Hippocampal formation (tissue), 2 donors: ENCODE data around the gene MAP4K2.
"Not testable (repeated sequence)": the region's sequence is repeated elsewhere in the genome, so short reads cannot be mapped to it uniquely, and the experiment has no call there.

Source experiments
- DNase-seq, 2 donors: peaks; one replicate each; lab custom pipeline; 2025; lab: John Stamatoyannopoulos, UW

Gene MAP4K2

DNA sequence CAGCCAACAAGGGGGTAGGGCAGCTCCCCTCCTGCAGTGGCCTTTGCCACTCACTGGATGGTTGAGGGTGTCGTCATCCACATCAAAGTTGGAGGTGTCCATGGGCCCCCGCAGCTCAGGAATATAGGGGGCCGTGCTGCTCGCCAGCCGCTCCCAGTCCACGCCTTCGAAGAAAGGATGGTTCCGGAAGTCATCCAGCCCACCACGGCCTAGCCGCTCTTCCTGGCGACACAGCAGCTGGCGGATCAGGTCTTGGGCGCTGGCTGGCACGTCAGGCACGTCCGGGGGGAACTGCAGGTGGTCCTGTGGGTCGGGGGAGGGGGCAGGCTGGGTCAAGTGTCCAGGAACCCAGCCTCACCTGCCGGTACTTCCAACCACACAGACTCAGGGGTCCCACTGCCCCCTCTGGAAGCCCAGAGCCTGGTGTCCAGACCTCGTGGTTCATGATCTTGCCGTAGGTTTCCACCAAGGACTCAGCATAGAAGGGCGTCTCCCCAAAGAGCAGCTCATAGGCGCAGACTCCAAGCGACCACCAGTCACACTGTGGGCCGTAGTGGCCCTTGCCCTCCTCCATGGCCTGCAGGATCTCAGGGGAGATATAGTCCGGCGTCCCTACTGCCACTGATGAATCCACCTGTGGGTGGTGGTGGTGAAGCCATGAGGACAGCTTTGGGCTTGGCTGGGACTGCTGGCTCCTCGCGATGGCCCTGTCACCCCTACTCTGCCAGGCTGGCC is 35.8 kb upstream of the MAP4K2 start:
- no peak for DNase-seq

DNA sequence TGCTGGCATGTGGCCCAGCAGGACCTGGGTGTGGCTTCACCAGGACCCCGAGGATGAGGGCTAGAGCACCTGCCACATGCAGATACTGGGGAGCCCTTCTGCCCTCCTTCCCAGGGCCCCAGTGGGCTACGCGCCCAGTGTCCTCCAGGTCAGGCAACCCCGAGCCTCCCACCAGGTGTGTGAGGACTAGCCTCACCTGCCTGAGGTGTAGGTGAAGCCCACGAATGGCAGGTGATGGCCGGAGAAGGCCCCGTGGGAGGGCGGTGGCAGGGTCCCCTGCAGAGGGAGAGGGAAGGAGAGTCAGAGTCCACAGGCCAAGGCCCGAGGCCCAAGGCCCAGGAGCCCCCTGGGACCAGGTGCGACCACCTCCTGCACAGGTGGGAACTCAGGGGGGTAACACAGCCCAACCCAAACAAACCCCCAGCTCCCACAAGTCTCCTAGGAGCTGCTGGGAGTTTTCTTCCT is 34.9 kb upstream of the MAP4K2 start:
- DNase-seq: no peak

DNA sequence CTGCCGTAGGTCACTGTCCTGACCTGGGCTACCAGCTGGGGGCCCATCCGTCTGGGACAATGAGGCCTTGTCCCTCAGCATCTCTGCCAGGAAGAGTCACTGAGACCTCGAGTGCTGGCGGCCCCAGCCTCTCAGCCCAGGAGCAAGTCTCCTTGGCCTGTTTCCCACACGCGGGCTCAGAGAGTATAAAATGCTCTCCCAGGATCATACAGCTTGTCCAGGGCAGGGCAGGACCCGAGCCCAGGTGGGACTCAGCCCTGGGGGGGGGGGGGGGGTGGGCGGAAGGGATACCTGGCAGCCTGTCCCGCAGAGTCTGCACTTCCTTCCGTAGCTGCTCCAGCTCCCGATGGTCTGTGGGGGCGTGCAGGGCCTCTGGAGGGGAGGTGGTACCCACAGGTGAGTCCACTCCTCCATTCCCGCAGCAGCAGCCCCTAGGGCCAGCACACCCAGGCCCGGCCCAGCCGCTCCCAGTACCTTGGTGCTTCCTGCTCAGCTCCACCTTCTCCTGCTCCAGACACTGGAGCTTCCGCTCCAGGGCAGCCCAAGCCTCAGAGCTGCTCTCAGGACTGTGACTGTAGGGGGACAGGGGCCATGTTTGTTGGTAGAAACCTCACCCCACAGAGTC is 33.5 kb upstream of the MAP4K2 start:
- no peak for DNase-seq

DNA sequence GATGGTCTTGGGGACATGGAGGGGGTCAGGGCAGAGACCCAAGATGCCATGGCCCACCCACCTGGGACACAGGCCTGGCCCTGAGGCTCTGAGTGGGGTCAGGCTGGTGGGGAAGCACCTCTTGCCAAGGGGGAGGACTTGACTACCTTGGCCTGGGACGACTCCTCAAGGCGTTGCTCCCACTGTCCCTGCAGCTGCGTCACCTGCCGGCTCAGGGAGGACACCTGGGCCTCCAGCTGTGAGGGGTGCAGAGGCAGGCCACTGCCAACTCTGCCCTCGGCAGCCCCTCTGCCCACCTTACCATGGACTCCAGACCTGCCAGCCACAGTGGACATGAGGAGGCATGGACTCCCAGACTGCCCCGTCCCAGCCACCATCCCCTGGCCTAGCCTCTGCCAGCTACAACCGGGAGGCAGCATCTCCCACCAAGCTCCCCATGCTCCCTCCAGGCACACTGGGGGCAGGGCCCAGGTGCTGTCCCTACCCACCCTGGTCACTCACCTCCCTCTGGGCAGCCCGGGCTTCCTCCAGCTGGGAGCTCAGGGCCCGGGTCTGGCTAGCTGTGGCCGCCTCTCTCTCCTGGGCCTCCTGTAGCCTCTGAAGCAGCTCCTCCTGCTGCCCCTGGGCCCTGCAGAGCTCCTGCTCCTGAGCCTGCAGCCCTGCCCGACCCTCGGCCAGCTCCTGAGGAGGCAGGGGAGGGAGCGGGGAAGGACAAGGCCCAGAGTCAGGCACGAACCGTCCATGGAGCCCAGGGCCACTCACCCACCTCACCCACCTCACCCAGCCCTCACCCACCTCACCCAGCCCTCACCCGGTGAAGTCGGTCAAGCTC is 32.8 kb upstream of the MAP4K2 start:
- DNase-seq: no peak

DNA sequence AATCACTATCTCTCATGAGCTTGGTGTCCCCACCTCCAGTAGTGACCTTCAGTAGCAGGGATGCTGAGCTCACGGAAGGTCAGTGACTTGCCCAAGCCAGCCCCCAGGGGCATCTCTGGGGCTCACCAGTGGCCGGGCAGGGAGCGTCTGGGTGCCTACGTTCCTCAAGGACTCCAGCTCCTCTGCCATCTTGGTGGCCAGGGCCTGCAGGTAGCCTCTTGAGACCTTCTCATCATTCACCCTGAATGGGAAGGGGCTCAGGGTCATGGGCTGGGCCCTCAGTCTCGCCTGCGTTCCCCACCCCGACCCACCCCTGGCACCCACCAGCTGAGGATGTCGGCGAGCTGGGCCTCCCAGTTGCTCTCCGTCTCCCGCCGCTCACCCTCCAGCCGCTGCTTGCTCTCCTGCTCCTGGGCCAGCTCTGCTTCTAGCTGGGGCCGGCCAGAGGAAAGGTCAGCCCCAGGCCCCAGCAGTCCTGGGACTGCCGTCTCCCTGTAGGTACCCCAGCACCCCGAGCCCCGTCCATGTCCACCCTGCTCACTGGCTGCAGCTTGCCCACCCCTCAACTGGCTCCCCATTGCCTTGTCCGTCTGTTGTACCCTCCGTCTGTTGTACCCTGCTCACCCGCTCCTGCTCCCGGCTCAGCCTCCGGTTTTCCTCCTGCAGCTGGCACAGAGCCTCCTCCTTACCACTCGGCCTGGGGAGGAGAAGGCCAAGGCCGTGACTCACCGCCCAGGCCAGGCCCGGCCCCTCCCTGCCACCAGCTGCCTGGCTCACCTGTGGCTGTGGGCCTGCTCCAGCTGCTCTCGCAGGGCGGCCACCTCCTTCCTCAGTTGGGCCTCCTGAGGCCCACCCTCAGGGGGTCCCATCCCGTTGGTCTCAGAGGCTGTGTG is 32.0 kb upstream of the MAP4K2 start:
- no peak for DNase-seq

DNA sequence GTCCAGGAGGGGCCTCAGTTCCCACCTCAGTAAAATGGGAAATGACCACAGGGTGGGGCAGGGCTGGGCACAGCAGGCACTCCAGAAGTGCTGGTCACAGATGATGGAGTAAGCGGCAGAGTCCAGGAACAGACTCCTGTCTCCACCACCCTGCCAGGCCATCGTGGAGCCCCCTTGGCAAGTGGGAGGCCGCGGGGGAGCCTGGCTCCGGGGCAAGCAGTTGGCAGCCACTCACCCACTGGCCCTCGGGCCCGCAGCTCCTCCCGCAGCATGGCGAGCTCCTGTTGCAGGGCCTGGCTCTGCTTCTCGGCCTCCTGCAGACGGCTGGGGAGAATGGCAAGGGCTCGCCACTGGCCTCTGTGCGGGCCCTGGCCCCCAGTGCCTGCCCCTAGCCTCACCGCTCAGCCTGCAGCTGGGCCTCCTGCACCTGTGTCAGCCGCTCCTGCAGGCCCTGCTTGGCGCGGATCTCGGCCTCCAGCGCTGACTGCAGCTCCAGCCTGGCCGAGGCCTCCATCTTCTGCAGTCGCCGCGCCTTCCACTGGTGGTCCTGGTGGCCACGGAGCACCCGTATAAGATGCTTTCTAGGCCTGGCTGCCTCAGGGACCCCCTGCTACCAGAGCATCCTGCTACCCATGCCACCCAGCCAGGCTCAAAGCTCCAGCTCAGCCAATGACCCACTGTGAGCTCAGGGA is 31.2 kb upstream of the MAP4K2 start:
- no peak for DNase-seq

DNA sequence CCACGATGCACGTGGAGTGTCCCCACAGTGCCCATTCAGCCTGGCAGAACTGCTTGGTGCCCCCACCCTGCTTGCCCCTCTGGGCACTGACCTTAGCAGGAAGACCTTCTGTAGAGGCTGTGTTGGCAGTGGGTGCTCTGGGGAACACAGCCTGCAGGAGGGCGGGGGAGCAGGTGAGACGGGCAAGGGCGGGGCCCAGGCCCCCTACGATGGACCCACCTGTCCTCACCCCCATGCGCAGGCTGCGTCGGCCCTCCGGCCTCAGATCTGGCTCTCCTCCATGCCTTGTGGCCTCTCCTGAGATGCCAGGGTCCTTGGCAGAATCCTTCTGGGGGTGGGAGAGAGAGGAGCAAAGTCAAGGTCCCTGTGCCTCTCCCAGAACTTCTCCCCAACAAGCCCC is 30.5 kb upstream of the MAP4K2 start:
- no peak for DNase-seq

DNA sequence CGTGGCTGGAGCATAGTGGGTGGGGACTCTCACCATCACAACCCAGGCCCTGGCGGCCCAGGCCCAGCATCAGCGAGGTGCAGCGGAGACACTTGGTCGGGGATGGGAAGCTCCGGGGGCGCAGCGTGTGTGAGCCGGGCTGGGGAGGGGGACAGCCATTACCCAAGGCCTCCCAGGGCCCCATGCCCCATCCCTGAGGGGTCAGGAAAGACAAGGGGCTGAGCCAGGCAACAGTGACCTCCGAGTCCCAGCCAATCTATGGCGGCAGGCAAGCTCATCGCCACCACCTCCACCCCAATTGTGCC is 30.1 kb upstream of the MAP4K2 start:
- no peak for DNase-seq

DNA sequence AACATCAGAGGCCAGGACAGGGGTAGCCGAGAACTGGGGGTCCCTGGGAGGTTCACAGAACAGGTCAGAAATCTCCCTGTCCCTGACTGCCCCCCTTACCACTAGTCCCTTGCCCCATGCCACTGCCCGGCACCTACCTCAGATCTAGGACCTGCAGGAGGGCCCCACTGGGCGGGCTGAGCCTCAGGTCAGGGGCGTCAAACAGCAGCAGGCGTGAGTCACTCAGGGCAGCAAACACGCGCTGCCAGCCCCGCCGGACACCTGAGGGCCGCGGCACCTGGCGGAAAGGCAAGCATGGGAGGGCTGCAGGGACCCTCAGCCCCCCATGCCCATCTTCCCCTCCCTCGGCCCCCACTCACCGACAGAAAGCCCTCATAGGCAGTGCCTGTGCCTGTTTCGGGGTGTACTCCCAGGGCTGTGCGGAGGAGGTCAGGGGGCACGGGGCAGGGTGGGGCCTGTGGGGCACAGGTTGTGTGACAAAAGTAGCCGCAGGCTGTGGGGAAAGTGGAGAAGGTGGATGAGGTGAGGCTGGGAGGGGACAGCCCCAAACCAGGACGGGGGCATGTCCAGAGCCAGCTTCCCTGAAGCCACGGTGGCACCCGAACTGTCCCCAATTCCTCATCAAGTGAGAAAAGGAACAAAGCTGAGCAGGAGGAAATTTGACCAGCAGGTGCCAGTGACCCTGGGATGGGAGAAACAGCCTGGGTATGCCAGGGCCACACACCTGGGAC is 29.6 kb upstream of the MAP4K2 start:
- no peak for DNase-seq

DNA sequence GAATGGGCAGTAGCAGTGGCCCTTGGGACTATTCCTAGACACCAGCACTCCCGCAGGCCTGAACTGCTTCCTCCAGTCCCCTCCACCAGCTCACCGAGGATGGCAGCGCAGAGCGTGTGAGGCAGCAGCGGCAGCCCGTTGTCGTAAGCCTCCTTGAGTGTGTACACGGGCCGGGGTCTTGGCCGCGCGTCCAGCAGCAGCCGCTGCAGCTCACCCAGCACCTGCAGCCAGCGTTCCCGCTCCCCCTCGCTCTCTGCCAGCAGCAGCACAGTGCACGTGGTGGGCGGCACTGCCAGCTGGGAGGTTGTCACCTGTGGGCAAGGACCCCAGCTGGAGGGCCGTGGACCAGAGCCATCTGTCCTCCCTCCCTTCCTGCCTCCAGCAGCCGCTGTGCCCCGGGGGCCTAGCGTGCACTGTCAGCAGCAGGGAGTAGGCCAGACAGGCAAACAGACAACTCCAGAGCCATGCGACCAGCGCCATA is 28.4 kb upstream of the MAP4K2 start:
- no peak for DNase-seq

DNA sequence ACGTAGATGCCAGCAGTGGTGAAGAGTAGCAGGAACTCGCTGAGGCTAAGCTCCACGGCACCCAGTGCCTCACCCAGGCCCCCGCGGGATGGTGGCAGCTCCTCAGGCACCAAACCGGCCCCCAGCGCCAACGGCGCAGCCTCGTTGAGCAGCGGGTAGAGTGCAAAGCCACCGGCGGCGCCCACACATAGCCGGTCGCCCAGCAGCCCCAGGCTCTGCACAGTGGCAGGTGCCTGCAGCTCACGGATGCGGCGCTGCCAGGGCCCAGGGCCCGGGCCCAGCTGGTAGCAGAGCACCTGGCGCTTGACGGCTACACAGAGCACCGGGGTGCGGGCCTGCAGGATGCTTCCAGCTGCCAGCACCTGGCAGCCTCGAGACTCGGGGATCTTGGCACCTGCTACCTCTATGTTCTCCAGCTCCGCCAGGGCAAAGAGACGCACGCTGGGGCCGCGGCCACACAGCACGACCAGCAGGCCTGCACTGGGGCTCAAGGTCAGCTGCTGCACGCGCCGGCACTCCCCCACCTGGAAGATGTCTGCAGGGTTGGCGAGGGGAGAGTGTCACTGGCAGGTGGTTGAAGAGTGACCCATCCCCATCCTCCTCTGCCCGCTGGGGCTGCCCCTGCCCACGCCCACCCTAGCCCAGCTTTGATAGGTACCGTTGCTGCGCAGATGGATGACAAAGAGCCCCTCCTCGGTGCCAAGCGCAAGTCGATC is 26.7 kb upstream of the MAP4K2 start:
- no peak for DNase-seq

DNA sequence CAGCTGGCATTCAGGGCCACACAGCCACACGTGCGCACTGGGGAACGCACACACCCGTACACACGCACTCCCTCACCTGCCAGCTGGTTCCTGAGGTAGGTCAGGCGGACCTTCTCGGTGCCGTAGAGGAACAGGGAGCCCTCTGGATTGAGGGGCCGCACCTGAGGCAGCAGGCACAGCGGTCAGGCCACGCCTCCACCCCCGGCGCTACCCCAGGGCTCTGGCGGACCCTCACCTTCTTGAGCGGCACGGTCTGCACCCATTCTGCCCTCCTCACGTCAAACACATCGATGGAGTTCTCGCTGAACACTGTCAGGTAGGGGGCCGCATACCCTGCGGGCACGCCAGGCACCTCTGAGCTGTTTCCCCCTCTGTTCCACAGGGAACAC is 24.4 kb upstream of the MAP4K2 start:
- no peak for DNase-seq

DNA sequence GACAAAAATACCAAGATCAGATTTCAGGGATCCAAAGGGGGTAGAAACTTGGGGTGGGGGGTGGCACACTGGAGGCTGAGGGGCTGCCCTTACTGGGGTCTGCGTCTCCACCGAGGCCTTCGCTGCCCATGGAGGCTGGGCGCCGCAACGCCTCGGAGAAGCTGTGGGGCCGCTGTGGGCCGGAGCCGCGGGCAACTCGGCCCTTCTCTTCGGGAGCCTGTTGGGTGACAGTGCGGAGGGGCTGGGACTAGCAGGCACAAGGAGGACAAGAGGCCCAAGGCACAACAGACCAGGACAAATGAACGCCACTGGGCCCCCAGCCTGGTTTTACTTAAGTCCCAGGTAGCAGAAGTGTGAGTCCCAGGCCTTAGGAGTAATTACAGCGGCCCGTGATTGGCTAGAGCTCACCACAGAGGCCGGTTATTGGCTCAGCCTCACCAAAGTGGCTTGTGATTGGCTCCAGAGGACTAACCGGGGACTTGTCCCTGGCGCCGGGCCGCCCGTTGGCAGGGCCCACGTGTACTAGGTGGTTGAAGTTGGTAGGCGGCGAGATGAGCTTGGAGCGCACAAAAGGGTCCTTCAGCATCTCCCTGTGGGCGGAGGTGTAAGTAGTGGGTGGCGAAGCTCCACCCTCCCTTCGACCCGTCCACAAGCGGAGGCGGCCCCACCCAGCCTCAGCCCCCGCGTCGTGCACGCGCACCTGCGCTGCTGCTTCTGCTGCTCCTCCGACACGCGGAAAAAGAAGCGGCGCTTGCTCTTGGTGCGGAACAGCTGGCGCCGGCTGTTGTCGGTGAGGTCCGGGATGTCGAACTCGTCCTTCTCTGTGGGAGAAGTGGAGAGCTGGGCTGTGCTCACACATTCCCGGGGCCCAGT is 23.8 kb upstream of the MAP4K2 start:
- DNase-seq: no peak

DNA sequence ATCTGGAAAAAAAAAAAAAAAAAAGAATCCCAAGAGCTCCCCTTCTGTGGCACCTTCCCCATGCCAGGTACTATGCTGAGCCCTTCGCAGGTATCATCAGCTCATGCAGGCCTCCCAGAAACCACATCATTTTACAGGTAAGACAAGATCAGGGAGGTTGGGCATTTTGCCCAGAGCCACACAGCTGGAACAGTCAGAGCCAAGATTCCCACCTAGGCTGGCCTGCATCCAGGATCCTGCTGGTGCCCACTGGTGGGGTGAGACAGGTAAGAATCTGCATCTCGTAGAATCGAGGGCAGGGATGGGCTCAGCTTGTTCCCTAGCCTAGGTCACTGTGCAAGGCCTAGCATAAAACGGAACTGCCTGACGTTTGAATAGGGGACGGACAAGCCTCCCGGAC is 23.0 kb upstream of the MAP4K2 start:
- DNase-seq: no peak

DNA sequence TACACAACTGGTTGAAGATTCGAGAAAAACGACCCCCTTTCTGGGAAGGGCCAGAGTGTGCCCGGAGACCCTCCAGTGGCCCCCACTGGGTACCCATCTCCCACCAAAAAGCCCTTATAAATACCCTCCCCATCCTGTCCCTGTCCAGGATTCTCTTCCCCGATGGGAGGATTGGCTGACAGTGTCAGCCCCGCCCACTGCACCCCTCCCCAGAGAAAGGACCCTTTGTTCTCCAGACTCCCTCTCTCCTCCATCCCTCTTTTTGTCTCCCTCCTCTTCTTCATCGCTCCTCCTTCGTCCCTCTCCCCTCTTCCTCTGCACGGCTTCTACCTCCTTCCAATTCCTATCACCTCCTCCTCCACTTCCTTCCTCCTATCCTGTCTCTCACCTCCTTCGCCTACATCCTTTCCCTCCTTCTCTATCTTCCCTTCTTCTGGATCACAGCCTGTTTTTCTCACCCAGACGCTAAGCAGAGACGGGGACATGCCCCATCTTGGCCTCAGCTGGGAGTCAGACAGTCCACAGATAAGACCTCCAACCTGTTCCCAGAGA is 20.6 kb upstream of the MAP4K2 start:
- DNase-seq: no peak

DNA sequence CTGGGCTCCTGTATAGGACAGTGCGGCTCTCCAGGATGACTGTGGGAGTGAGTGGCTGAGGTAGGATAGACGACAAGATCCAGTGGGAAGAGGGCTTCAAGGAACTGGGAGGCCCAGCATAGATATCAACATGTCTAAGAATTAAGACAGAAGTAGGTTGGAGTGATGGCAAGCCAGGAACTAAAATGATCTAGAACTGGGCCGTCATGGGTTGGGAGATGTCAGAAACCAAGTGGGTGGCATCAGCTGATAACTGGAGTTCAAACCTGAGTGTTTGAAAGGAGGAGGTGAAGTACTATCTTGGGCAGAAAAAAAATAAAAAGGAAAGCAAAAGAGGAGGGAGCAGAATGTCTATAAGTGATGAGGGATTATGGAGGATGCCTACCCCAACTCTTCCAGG is 14.5 kb upstream of the MAP4K2 start:
- no peak for DNase-seq

DNA sequence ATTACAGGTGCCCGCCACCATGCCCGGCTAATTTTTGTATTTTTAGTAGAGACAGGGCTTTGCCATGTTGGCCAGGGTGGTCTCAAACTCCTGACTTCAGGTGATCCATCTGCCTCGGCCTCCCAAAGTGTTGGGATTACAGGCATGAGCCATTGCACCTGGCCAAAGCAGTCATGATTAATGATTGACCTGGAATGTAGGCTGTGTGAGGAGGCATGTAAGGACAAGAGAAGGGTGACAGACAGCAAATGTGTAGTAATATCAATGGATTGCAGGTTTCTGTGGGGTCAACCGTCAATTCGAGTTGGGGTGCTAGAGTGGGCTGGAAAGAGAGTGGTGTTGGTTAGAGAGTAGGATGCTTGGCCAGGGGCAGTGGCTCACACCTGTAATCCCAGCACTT is 12.4 kb upstream of the MAP4K2 start:
- DNase-seq: not testable (repeated sequence)

DNA sequence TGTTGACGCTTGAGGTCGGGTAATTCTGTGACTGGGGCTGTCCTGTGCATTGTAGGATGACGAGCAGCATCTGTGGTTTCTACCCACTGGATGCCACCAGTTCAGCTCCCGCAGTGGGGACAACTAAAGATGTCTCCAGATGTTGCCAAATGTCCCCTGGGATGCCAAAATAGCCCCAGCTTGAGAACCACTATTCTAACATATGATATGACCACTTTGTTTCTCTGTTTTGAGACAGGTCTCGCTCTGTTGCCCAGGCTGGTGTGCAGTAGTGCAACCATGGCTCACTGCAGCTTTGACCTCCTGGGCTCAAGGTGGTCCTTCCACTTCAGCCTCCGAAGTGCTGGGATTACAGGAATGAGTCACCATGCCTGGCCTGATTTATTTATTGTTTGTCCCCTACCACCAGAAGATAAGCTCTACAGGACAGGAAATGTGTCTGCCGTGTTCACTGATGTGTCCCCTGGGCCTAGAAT is 11.7 kb upstream of the MAP4K2 start:
- DNase-seq: no peak

DNA sequence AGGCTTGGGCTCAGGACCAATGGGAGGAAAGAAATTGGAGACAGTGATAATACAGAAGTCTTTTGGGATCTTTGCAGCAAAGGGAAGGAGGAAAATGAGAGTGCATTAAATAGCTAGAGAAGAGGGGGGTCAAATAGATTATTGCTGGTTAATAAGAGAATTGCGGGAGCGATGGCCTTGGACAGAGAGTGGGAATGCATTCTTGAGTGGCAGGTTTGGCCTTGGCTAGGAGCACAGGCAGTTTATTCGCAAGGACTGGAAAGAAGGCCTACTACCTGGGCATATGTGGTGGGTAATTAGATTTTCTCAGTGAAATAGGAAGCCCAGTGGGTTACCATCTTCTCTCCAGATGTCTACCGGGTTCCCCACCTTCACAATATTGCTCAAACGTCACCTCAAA is 10.8 kb upstream of the MAP4K2 start:
- no peak for DNase-seq
